IMR-90 (cell line): Measurements from ENCODE around the gene RAMP3. TPM values are rescaled to one million over a fixed set of nuclear protein-coding genes. Genes with fewer than 3 reads are reported as not detected.

ENCODE experiments used
- ATAC-seq: fragments of 200-7000 bp; cut with Tn5 transposase; 2 replicates; pipeline ENCODE4 v1.9.1; 2020; ENCODE audit warnings: low read depth, mild to moderate bottlenecking, moderate library complexity
- BruUV-seq: library from RNA; stranded (reverse); fragments of 400-500 nt; replicated peaks from 2 replicates; lab custom pipeline; 2021; lab: Mats Ljungman, UMichigan
- CTCF ChIA-PET: fragments of 300-600 bp; formaldehyde crosslinking; extraction: SDS; loops from one replicate; lab custom pipeline; 2021; ENCODE audit warnings: antibody characterized with exemption; lab: Yijun Ruan, JAX
- POLR2A ChIA-PET: fragments of 300-600 bp; sonication (Branson Sonifier 250); formaldehyde crosslinking; loops from one replicate; lab custom pipeline; 2022; ENCODE audit warnings: antibody characterized with exemption; ENCODE audit not compliant: unreplicated experiment; lab: Charles Lee
- DNase-seq: peaks from one replicate; pipeline ENCODE4 v3.0.0; 2013
- H2AFZ ChIP-seq: replicated peaks from 2 replicates; pipeline ENCODE3; 2013; ENCODE audit warnings: low read length, mild to moderate bottlenecking; ENCODE audit not compliant: poor library complexity
- H2AK5ac ChIP-seq: 2 replicates; pipeline ENCODE4 v1.6.1; 2013; ENCODE audit warnings: low read depth, low read length, inconsistent platforms
- H2AK9ac ChIP-seq: replicated peaks from 2 replicates; pipeline ENCODE3; 2013; ENCODE audit warnings: mild to moderate bottlenecking, low read depth, low read length, moderate library complexity; ENCODE audit not compliant: poor library complexity
- H2BK120ac ChIP-seq: 2 replicates; pipeline ENCODE4 v1.6.1; 2013; ENCODE audit warnings: low read depth, low read length, inconsistent platforms
- H2BK15ac ChIP-seq: 3 replicates; pipeline ENCODE4 v1.6.1; 2013; ENCODE audit warnings: low read depth, low read length, inconsistent platforms
- H2BK20ac ChIP-seq: 2 replicates; pipeline ENCODE4 v1.6.1; 2013; ENCODE audit warnings: low read depth, mild to moderate bottlenecking, inconsistent platforms, low read length, moderate library complexity
- H2BK5ac ChIP-seq: 2 replicates; pipeline ENCODE4 v1.6.1; 2013; ENCODE audit warnings: mild to moderate bottlenecking, low read depth, low read length, inconsistent platforms; ENCODE audit not compliant: poor library complexity, severe bottlenecking
- H3K14ac ChIP-seq: replicated peaks from 2 replicates; pipeline ENCODE4 v1.6.1; 2013; ENCODE audit warnings: low read depth, low read length, inconsistent platforms
- H3K18ac ChIP-seq: 2 replicates; pipeline ENCODE4 v1.6.1; 2013; ENCODE audit warnings: low read depth, low read length, control low read depth
- H3K23ac ChIP-seq: 2 replicates; pipeline ENCODE4 v1.6.1; 2013; ENCODE audit warnings: low read depth, low read length, inconsistent platforms
- H3K27ac ChIP-seq: 2 replicates; pipeline ENCODE4 v1.5.1; 2013; ENCODE audit warnings: mild to moderate bottlenecking, control low read depth, low read length; ENCODE audit not compliant: insufficient read depth
- H3K27me3 ChIP-seq: 2 replicates; pipeline ENCODE4 v1.6.1; 2013; ENCODE audit warnings: low read length; ENCODE audit not compliant: control insufficient read depth, insufficient read depth
- H3K36me3 ChIP-seq: 2 replicates; pipeline ENCODE4 v1.6.1; 2013; ENCODE audit warnings: low read length, mixed read lengths; ENCODE audit not compliant: control insufficient read depth, insufficient read depth
- H3K4ac ChIP-seq: 2 replicates; pipeline ENCODE4 v1.6.1; 2013; ENCODE audit warnings: low read depth, low read length, inconsistent platforms
- H3K4me1 ChIP-seq: 2 replicates; pipeline ENCODE4 v1.6.1; 2013; ENCODE audit warnings: low read length, mixed read lengths; ENCODE audit not compliant: control insufficient read depth, insufficient read depth
- H3K4me2 ChIP-seq: 2 replicates; pipeline ENCODE4 v1.6.1; 2013; ENCODE audit warnings: low read depth, mild to moderate bottlenecking, control low read depth, low read length, moderate library complexity
- H3K4me3 ChIP-seq: 2 replicates; pipeline ENCODE4 v1.5.1; 2013; ENCODE audit warnings: low read depth, mild to moderate bottlenecking, control low read depth, low read length, moderate library complexity; ENCODE audit not compliant: insufficient read depth
- H3K56ac ChIP-seq: 2 replicates; pipeline ENCODE4 v1.6.1; 2013; ENCODE audit warnings: low read length, inconsistent platforms; ENCODE audit not compliant: insufficient read depth; ENCODE audit errors: extremely low read depth
- H3K79me1 ChIP-seq, 2 experiments: 2 replicates each; pipeline ENCODE4 v1.6.1; 2013; ENCODE audit warnings: low read length in 2 of 2, inconsistent platforms in 1 of 2, low read depth in 1 of 2
- H3K9ac ChIP-seq: 2 replicates; pipeline ENCODE4 v1.6.1; 2013; ENCODE audit warnings: low read depth, low read length, control low read depth
- H3K9me1 ChIP-seq: 2 replicates; pipeline ENCODE4 v1.6.1; 2013; ENCODE audit warnings: low read length, inconsistent platforms; ENCODE audit not compliant: insufficient read depth
- H3K9me3 ChIP-seq: 2 replicates; pipeline ENCODE4 v1.6.1; 2013; ENCODE audit warnings: low read length; ENCODE audit not compliant: control insufficient read depth, insufficient read depth
- H4K20me1 ChIP-seq: 2 replicates; pipeline ENCODE4 v1.6.1; 2013; ENCODE audit warnings: low read length, inconsistent platforms; ENCODE audit not compliant: insufficient read depth
- H4K5ac ChIP-seq: 2 replicates; pipeline ENCODE4 v1.6.1; 2013; ENCODE audit warnings: mild to moderate bottlenecking, low read depth, low read length, control low read depth
- H4K8ac ChIP-seq, 2 experiments: 2 replicates each; pipeline ENCODE4 v1.6.1; 2013; ENCODE audit warnings: low read depth in 2 of 2, low read length in 2 of 2, control low read depth in 1 of 2, inconsistent platforms in 1 of 2
- H4K91ac ChIP-seq: 2 replicates; pipeline ENCODE4 v1.6.1; 2013; ENCODE audit warnings: low read depth, low read length, inconsistent platforms; ENCODE audit not compliant: insufficient read depth
- BHLHE40 ChIP-seq: fragments of 150-350 bp; IDR thresholded peaks from 2 replicates; pipeline ENCODE4 v1.6.1; 2016; ENCODE audit warnings: mild to moderate bottlenecking, low read depth, low read length
- CEBPB ChIP-seq: IDR thresholded peaks from 2 replicates; pipeline ENCODE4 v1.6.1; 2012; ENCODE audit warnings: low read depth, low read length, improper control_type of control experiment
- CHD1 ChIP-seq: IDR thresholded peaks from 2 replicates; pipeline ENCODE4 v1.6.1; 2012; ENCODE audit warnings: low read depth, low read length, improper control_type of control experiment
- CTCF ChIP-seq: conservative IDR thresholded peaks from 2 replicates; pipeline ENCODE4 v1.5.1; 2012; ENCODE audit warnings: mild to moderate bottlenecking, low read depth, low read length, improper control_type of control experiment
- ELK1 ChIP-seq: fragments of 150-350 bp; IDR thresholded peaks from 2 replicates; pipeline ENCODE4 v1.6.1; 2016; ENCODE audit warnings: low read depth, mild to moderate bottlenecking, low read length, moderate library complexity, borderline replicate concordance
- FOS ChIP-seq: fragments of 150-350 bp; IDR thresholded peaks from 2 replicates; pipeline ENCODE4 v1.6.1; 2016; ENCODE audit warnings: low read depth, low read length
- MAFK ChIP-seq: IDR thresholded peaks from 2 replicates; pipeline ENCODE4 v1.6.1; 2012; ENCODE audit warnings: low read depth, low read length, improper control_type of control experiment
- MAZ ChIP-seq: IDR thresholded peaks from 2 replicates; pipeline ENCODE4 v1.6.1; 2012; ENCODE audit warnings: low read depth, mild to moderate bottlenecking, low read length, improper control_type of control experiment, moderate library complexity, borderline replicate concordance
- MXI1 ChIP-seq: IDR thresholded peaks from 2 replicates; pipeline ENCODE4 v1.6.1; 2012; ENCODE audit warnings: low read depth, mild to moderate bottlenecking, low read length, moderate library complexity, borderline replicate concordance
- NFE2L2 ChIP-seq: fragments of 150-350 bp; IDR thresholded peaks from 2 replicates; pipeline ENCODE4 v1.6.1; 2016; ENCODE audit warnings: low read depth, mild to moderate bottlenecking, low read length
- POLR2A ChIP-seq: IDR thresholded peaks from 2 replicates; pipeline ENCODE4 v1.6.1; 2012; ENCODE audit warnings: mild to moderate bottlenecking, low read depth, low read length
- RAD21 ChIP-seq: IDR thresholded peaks from 2 replicates; pipeline ENCODE4 v1.6.1; 2012; ENCODE audit warnings: low read length, improper control_type of control experiment
- RCOR1 ChIP-seq: IDR thresholded peaks from 2 replicates; pipeline ENCODE4 v1.6.1; 2012; ENCODE audit warnings: mild to moderate bottlenecking, low read length, improper control_type of control experiment; ENCODE audit not compliant: insufficient replicate concordance
- RFX5 ChIP-seq: IDR thresholded peaks from 2 replicates; pipeline ENCODE4 v1.8.0; 2012; ENCODE audit warnings: low read depth, mild to moderate bottlenecking, low read length, moderate library complexity
- SMC3 ChIP-seq: fragments of 150-350 bp; IDR thresholded peaks from 2 replicates; pipeline ENCODE4 v1.6.1; 2016; ENCODE audit warnings: low read depth, mild to moderate bottlenecking, antibody characterized with exemption, low read length, moderate library complexity
- USF2 ChIP-seq: fragments of 150-350 bp; IDR thresholded peaks from 2 replicates; pipeline ENCODE4 v1.6.1; 2017; ENCODE audit warnings: mild to moderate bottlenecking, antibody characterized with exemption, low read length, low read depth
- WGBS, 2 experiments: methylation state at CpG; one replicate each; pipeline versions ENCODE4 v1.1.5 to v1.1.7; 2013; ENCODE audit warnings: missing lambda C conversion rate in 2 of 2; ENCODE audit not compliant: insufficient read length in 1 of 2; ENCODE audit errors: extremely low coverage in 2 of 2; 5-methylcytosine and 5-hydroxymethylcytosine counted together
- dilution Hi-C: fragments of 300-500 bp; cut with HindIII; formaldehyde crosslinking; loops from one replicate; pipeline ENCODE4 v1.14.3; 2018; ENCODE audit warnings: low sequenced_read_pairs; ENCODE audit not compliant: unreplicated experiment
- in situ Hi-C: fragments of 300-500 bp; cut with MboI; formaldehyde crosslinking; loops from 3 replicates; pipeline ENCODE4 v1.14.3; 2019; ENCODE audit warnings: low sequenced_read_pairs, inconsistent platforms, mixed read lengths
- intact Hi-C: fragments of 100-400 bp; cut with micrococcal nuclease; formaldehyde crosslinking; loops from 2 replicates; pipeline ENCODE4 v1.10.0; 2022
- polyA plus RNA-seq, 3 experiments: library from polyadenylated mRNA; depleted of rRNA; stranded (reverse); fragments of >200 nt; gene quantifications; 2 replicates each; pipeline ENCODE4 v1.2.3, GENCODE V29; 2012; ENCODE audit warnings: low replicate concordance in 1 of 3
- total RNA-seq: library from RNA; depleted of rRNA; stranded (reverse); fragments of >200 nt; gene quantifications from 2 replicates; pipeline ENCODE4 v1.2.3, GENCODE V29; 2012

The RAMP3 gene
- total and polyA plus RNA-seq, 2 of the 4 experiments (the other 2 are of a cell fraction) = not detected

GRCh38 chr7:45161138-45161537 lies 3.5 kb downstream of the RAMP3 start:
- Histone ChIP-seq H3K27me3 (peaks cover 47% of the 10 kb centered on the region), H3K9me3 (no peaks in the 10 kb centered on the region), H3K4me3 (no peak overlapping the region), H4K5ac (no peak overlapping the region), H2BK5ac (no peak overlapping the region), H3K9ac (no peak overlapping the region), H3K9me1 (no peaks in the 10 kb centered on the region), H3K18ac (no peak overlapping the region), H2AFZ (no peak overlapping the region), H3K23ac (no peak overlapping the region), H3K4me1 (no peaks in the 10 kb centered on the region), H2BK20ac (no peak overlapping the region), H3K36me3 (no peaks in the 10 kb centered on the region), H3K4ac (no peak overlapping the region), H2AK5ac (no peak overlapping the region), H3K27ac (no peak overlapping the region), H4K8ac (no peak overlapping the region), H3K56ac (no peak overlapping the region), H2BK15ac (no peak overlapping the region), H3K4me2 (no peak overlapping the region), H3K14ac (no peak overlapping the region), H3K79me1 (no peaks in the 10 kb centered on the region), H4K20me1 (no peaks in the 10 kb centered on the region), H2BK120ac (no peak overlapping the region), H4K91ac (no peak overlapping the region), H2AK9ac (no peak overlapping the region)
- ChIA-PET CTCF (no interaction called here), POLR2A (no interaction called here)
- intact Hi-C loops = no loop called here
- in situ Hi-C loops = no loop called here
- TF ChIP-seq POLR2A (no peak), RCOR1 (no peak), ELK1 (no peak), RAD21 (no peak), MAFK (no peak), CTCF (no peak), CHD1 (no peak), FOS (no peak), SMC3 (no peak), MXI1 (no peak), NFE2L2 (no peak), RFX5 (no peak), MAZ (no peak), USF2 (no peak), CEBPB (no peak), BHLHE40 (no peak)
- WGBS, 2 experiments = no CpG with 5 or more reads among the region's 4 CpGs
- DNase-seq (no peak), ATAC-seq (no peak)
- BruUV-seq = no TSS peak
- dilution Hi-C loops = no loop called here
